ENCODE data around the gene MRPL12. TPM values are rescaled to one million over a fixed set of nuclear protein-coding genes. Genes with fewer than 3 reads are reported as not detected.
A peak's percentile ranks its signal among the peaks of the same experiment; 100 is the strongest.

MRPL12 gene
- total RNA-seq, 1 experiment from 2014 or later = 108 TPM

DNA sequence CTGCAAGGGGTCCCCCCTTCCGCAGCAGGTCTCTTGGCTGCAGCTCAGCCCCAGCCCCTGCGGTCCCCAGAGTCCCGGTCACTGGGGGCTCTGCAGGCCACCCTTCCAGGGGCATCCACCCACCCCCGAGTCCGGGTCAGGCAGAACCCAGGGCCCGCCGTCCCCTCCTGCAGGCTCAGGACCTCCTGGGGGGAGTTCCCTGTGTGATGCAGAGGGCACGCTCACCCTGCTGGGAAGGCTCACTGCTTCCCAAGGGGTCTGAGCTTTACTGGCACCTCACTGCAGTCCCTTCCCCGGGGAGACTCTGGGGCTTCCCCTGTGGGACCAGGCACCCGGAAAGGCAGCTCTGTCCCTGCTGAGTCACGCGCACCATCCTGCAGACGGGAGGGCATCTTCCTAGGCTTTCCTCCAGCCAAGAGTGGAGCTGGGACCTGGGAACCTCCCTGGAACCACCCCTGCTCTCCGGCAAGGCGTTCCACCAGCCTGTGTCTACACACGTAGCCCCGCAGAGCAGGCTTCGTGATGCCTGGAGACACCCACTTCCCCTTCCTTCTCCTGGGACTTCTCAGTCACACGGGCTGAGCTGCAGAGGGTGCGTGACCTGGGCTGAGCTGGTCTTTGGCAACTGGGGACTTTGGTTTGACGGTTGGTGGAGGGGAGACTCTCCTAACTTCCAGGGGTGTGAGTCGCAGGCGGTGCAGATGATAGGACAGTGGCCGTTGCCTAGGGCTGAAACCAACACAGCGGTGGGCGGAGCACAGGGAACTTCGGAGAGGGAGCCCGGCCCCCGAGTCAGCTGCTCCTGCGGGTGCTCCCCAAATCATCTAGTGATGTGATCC is 32.3 kb downstream of the MRPL12 start:
- no peaks in the 10 kb centered on the region for H3K36me3 ChIP-seq (ENCODE audit: low read depth, low read length)
- CTCF ChIA-PET = interaction anchor here (0.9 kb wide), 1 partner anchor 119 kb away, joined by 10 read pairs; no protein-coding TSS in a partner anchor
- peak overlapping the region; percentile 25 for H3K9ac ChIP-seq (ENCODE audit: low read length)
- H3K79me2 ChIP-seq (ENCODE audit: low read length) = no peaks in the 10 kb centered on the region
- H3K4me1 ChIP-seq (ENCODE audit: insufficient read depth, low read length) = peaks cover 32% of the 10 kb centered on the region
- TF ChIP-seq EZH2phosphoT487 (IDR thresholded peaks at IDR 0.05; ENCODE audit: borderline replicate concordance, low read length) = no peak
- TF ChIP-seq EZH2 (IDR thresholded peaks at IDR 0.05; ENCODE audit: low read length, unreplicated experiment) = no peak
- TF ChIP-seq CTCF (conservative IDR thresholded peaks at IDR 0.05; ENCODE audit: low read depth, low read length) = no peak
- intact Hi-C loops (cut with micrococcal nuclease) = no loop called here
- POLR2A ChIA-PET (ENCODE audit: unreplicated experiment) = interaction anchor here (0.6 kb wide), 2 partner anchors 185 to 215 kb away, joined by 3 to 10 read pairs; no protein-coding TSS in a partner anchor
- no peaks in the 10 kb centered on the region for H3K27me3 ChIP-seq (ENCODE audit: low read length)
- DNase-seq (peak; percentile 70), ATAC-seq (peak; percentile 65)
- H3K4me3 ChIP-seq (ENCODE audit: low read length) = peak overlapping the region; percentile 61
- H3K27ac ChIP-seq (ENCODE audit: low read length) = peak overlapping the region; percentile 68
- no peaks in the 10 kb centered on the region for H4K20me1 ChIP-seq (ENCODE audit: low read length)
- no peaks in the 10 kb centered on the region for H3F3A ChIP-seq (ENCODE audit: low read length, unreplicated experiment)
- H3K4me2 ChIP-seq (ENCODE audit: low read length) = peak overlapping the region; percentile 91
- H3K9me3 ChIP-seq (ENCODE audit: low read length) = no peaks in the 10 kb centered on the region
- H2AFZ ChIP-seq (ENCODE audit: low read length) = peak overlapping the region; percentile 78
- H3K9me2 ChIP-seq (replicated peaks; ENCODE audit: low read length) = no peaks in the 10 kb centered on the region
- no TSS peak for BruUV-seq (replicated peaks)

DNA sequence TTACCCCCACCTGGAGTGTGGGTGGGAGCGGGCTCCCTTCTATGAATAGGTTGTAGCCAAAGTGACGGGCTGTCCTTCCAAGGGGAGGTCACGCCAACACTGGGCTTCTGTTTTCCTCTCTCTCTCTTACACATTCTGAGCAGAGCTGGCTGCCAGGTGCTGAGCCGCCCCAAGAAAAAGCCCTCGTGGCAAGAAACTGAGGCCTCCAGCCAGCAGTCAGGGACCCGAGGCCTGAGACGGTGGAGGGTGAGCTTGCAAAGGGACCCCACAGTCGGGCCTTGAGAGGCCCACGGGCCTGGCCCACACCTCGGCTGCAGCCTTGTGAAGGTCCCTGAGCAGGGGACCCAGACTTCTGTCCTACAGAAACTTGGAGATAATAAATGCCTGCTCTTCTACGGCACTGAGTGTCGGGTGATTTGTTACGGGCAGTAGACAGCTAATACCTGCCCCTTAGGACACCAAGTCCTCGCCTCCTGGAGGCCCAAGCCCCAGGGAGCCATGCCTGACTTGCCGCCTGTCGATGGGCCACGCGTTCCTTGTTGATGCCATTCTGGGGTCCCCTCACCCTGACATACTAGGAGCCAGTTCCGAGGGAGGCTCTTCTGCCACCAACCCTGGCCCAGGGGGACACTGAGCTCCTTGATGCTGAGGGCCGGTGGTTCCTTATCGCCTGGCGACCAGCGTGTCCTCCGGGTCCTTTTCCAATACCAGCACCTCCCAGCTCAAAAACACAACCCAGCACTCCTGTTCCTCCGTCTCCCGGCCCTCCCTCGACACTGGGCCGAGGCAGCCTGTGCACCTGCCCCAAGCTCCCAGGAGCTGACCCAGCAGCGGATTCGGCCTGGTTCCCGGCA is 35.0 kb downstream of the MRPL12 start:
- ChIA-PET POLR2A (ENCODE audit: unreplicated experiment) (interaction anchor here (0.6 kb wide), 1 partner anchor 25 kb away, joined by 16 read pairs; no protein-coding TSS in a partner anchor), CTCF (no interaction called here)
- no TSS peak for BruUV-seq (replicated peaks)
- H3F3A ChIP-seq (ENCODE audit: low read length, unreplicated experiment) = no peaks in the 10 kb centered on the region
- TF ChIP-seq CTCF (conservative IDR thresholded peaks at IDR 0.05; ENCODE audit: low read depth, low read length) (no peak), EZH2phosphoT487 (IDR thresholded peaks at IDR 0.05; ENCODE audit: borderline replicate concordance, low read length) (no peak), EZH2 (IDR thresholded peaks at IDR 0.05; ENCODE audit: low read length, unreplicated experiment) (no peak)
- H3K9me2 ChIP-seq (replicated peaks; ENCODE audit: low read length) = no peaks in the 10 kb centered on the region
- ATAC-seq (no peak), DNase-seq (no peak)
- no peak overlapping the region for H3K9ac ChIP-seq (ENCODE audit: low read length)
- no peaks in the 10 kb centered on the region for H3K27me3 ChIP-seq (ENCODE audit: low read length)
- H3K79me2 ChIP-seq (ENCODE audit: low read length) = no peaks in the 10 kb centered on the region
- H3K4me1 ChIP-seq (ENCODE audit: insufficient read depth, low read length) = peaks cover 28% of the 10 kb centered on the region
- intact Hi-C loops (cut with micrococcal nuclease) = no loop called here
- H3K36me3 ChIP-seq (ENCODE audit: low read depth, low read length) = no peaks in the 10 kb centered on the region
- H2AFZ ChIP-seq (ENCODE audit: low read length) = no peak overlapping the region
- no peak overlapping the region for H3K4me3 ChIP-seq (ENCODE audit: low read length)
- no peaks in the 10 kb centered on the region for H4K20me1 ChIP-seq (ENCODE audit: low read length)
- H3K4me2 ChIP-seq (ENCODE audit: low read length) = no peak overlapping the region
- H3K9me3 ChIP-seq (ENCODE audit: low read length) = no peaks in the 10 kb centered on the region
- no peak overlapping the region for H3K27ac ChIP-seq (ENCODE audit: low read length)

Data from PC-3 (cell line).